ENCODE results near the gene CIITA. TPM values are rescaled to one million over a fixed set of nuclear protein-coding genes. Genes with fewer than 3 reads are reported as not detected.

Gene CIITA
- total RNA-seq, 1 experiment from 2014 or later: 0.26 TPM

- ChIA-PET POLR2A (interaction anchor here (1.3 kb wide), 1 partner anchor 97 kb away, joined by 3 read pairs; no protein-coding TSS in a partner anchor), CTCF (interaction anchor here (0.6 to 2.8 kb wide), 5 partner anchors 14 to 419 kb away, joined by 3 to 17 read pairs (median 3); partner anchors contain the start of gene SOCS1)
- H3K4me3 Mint-ChIP-seq: no peak overlapping the region
- ATAC-seq (no peak), DNase-seq (ENCODE audit: low spot score) (no peak)
- no peaks in the 10 kb centered on the region for H3K27me3 Mint-ChIP-seq (ENCODE audit: low read depth)
- peaks cover 9% of the 10 kb centered on the region for H3K4me1 Mint-ChIP-seq
- H3K36me3 Mint-ChIP-seq: peaks cover under 1% of the 10 kb centered on the region; the same call in 1 of the 2 replicates
- TF ChIP-seq ELF4 (CRISPR knock-in tag; IDR thresholded peaks at IDR 0.05; ENCODE audit: low read depth) (no peak), RORB (CRISPR knock-in tag; IDR thresholded peaks at IDR 0.05) (no peak), NFE2L1 (CRISPR knock-in tag; IDR thresholded peaks at IDR 0.05) (no peak), EMX1 (CRISPR knock-in tag; IDR thresholded peaks at IDR 0.05) (no peak), CREM (CRISPR knock-in tag; IDR thresholded peaks at IDR 0.05) (no peak), JUN (CRISPR knock-in tag; IDR thresholded peaks at IDR 0.05) (no peak), ESRRA (CRISPR knock-in tag; IDR thresholded peaks at IDR 0.05; ENCODE audit: borderline replicate concordance) (no peak), ATF1 (CRISPR knock-in tag; IDR thresholded peaks at IDR 0.05) (no peak), SP1 (CRISPR knock-in tag; conservative IDR thresholded peaks at IDR 0.05) (no peak), HMGA2 (CRISPR knock-in tag; IDR thresholded peaks at IDR 0.05) (no peak)
- TF ChIP-seq, protein P1, sequence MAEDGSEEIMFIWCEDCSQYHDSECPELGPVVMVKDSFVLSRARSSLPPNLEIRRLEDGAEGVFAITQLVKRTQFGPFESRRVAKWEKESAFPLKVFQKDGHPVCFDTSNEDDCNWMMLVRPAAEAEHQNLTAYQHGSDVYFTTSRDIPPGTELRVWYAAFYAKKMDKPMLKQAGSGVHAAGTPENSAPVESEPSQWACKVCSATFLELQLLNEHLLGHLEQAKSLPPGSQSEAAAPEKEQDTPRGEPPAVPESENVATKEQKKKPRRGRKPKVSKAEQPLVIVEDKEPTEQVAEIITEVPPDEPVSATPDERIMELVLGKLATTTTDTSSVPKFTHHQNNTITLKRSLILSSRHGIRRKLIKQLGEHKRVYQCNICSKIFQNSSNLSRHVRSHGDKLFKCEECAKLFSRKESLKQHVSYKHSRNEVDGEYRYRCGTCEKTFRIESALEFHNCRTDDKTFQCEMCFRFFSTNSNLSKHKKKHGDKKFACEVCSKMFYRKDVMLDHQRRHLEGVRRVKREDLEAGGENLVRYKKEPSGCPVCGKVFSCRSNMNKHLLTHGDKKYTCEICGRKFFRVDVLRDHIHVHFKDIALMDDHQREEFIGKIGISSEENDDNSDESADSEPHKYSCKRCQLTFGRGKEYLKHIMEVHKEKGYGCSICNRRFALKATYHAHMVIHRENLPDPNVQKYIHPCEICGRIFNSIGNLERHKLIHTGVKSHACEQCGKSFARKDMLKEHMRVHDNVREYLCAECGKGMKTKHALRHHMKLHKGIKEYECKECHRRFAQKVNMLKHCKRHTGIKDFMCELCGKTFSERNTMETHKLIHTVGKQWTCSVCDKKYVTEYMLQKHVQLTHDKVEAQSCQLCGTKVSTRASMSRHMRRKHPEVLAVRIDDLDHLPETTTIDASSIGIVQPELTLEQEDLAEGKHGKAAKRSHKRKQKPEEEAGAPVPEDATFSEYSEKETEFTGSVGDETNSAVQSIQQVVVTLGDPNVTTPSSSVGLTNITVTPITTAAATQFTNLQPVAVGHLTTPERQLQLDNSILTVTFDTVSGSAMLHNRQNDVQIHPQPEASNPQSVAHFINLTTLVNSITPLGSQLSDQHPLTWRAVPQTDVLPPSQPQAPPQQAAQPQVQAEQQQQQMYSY (CRISPR knock-in tag; IDR thresholded peaks at IDR 0.05): no peak
- no peak overlapping the region for H3K27ac Mint-ChIP-seq
- H3K9me3 Mint-ChIP-seq: no peaks in the 10 kb centered on the region
Observed at GRCh38 chr16:10967986-10968385, 91.0 kb downstream of the CIITA start.

- TF ChIP-seq, protein P2, sequence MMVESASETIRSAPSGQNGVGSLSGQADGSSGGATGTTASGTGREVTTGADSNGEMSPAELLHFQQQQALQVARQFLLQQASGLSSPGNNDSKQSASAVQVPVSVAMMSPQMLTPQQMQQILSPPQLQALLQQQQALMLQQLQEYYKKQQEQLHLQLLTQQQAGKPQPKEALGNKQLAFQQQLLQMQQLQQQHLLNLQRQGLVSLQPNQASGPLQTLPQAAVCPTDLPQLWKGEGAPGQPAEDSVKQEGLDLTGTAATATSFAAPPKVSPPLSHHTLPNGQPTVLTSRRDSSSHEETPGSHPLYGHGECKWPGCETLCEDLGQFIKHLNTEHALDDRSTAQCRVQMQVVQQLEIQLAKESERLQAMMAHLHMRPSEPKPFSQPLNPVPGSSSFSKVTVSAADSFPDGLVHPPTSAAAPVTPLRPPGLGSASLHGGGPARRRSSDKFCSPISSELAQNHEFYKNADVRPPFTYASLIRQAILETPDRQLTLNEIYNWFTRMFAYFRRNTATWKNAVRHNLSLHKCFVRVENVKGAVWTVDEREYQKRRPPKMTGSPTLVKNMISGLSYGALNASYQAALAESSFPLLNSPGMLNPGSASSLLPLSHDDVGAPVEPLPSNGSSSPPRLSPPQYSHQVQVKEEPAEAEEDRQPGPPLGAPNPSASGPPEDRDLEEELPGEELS (CRISPR knock-in tag; IDR thresholded peaks at IDR 0.05): no peak
- TF ChIP-seq ZNF121 (CRISPR knock-in tag; IDR thresholded peaks at IDR 0.05) (no peak), TCF7 (CRISPR knock-in tag; IDR thresholded peaks at IDR 0.05; ENCODE audit: low read depth) (no peak), NFATC4 (CRISPR knock-in tag; IDR thresholded peaks at IDR 0.05) (no peak), FOXJ3 (CRISPR knock-in tag; IDR thresholded peaks at IDR 0.05; ENCODE audit: borderline replicate concordance) (no peak), NR2C2 (CRISPR knock-in tag; IDR thresholded peaks at IDR 0.05) (no peak), EMX1 (CRISPR knock-in tag; IDR thresholded peaks at IDR 0.05) (no peak), PRRX2 (CRISPR knock-in tag; IDR thresholded peaks at IDR 0.05) (no peak), GTF2I (CRISPR knock-in tag; conservative IDR thresholded peaks at IDR 0.05) (no peak), ZNF138 (CRISPR knock-in tag; conservative IDR thresholded peaks at IDR 0.05) (no peak)
- TF ChIP-seq, protein P3, sequence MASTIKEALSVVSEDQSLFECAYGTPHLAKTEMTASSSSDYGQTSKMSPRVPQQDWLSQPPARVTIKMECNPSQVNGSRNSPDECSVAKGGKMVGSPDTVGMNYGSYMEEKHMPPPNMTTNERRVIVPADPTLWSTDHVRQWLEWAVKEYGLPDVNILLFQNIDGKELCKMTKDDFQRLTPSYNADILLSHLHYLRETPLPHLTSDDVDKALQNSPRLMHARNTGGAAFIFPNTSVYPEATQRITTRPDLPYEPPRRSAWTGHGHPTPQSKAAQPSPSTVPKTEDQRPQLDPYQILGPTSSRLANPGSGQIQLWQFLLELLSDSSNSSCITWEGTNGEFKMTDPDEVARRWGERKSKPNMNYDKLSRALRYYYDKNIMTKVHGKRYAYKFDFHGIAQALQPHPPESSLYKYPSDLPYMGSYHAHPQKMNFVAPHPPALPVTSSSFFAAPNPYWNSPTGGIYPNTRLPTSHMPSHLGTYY (CRISPR knock-in tag; IDR thresholded peaks at IDR 0.05): no peak
- TF ChIP-seq, protein P4, sequence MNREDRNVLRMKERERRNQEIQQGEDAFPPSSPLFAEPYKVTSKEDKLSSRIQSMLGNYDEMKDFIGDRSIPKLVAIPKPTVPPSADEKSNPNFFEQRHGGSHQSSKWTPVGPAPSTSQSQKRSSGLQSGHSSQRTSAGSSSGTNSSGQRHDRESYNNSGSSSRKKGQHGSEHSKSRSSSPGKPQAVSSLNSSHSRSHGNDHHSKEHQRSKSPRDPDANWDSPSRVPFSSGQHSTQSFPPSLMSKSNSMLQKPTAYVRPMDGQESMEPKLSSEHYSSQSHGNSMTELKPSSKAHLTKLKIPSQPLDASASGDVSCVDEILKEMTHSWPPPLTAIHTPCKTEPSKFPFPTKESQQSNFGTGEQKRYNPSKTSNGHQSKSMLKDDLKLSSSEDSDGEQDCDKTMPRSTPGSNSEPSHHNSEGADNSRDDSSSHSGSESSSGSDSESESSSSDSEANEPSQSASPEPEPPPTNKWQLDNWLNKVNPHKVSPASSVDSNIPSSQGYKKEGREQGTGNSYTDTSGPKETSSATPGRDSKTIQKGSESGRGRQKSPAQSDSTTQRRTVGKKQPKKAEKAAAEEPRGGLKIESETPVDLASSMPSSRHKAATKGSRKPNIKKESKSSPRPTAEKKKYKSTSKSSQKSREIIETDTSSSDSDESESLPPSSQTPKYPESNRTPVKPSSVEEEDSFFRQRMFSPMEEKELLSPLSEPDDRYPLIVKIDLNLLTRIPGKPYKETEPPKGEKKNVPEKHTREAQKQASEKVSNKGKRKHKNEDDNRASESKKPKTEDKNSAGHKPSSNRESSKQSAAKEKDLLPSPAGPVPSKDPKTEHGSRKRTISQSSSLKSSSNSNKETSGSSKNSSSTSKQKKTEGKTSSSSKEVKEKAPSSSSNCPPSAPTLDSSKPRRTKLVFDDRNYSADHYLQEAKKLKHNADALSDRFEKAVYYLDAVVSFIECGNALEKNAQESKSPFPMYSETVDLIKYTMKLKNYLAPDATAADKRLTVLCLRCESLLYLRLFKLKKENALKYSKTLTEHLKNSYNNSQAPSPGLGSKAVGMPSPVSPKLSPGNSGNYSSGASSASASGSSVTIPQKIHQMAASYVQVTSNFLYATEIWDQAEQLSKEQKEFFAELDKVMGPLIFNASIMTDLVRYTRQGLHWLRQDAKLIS (CRISPR knock-in tag; IDR thresholded peaks at IDR 0.05; ENCODE audit: borderline replicate concordance): no peak
- TF ChIP-seq, protein P5, sequence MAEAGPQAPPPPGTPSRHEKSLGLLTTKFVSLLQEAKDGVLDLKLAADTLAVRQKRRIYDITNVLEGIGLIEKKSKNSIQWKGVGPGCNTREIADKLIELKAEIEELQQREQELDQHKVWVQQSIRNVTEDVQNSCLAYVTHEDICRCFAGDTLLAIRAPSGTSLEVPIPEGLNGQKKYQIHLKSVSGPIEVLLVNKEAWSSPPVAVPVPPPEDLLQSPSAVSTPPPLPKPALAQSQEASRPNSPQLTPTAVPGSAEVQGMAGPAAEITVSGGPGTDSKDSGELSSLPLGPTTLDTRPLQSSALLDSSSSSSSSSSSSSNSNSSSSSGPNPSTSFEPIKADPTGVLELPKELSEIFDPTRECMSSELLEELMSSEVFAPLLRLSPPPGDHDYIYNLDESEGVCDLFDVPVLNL (CRISPR knock-in tag; IDR thresholded peaks at IDR 0.05; ENCODE audit: borderline replicate concordance, low read depth): no peak
- TF ChIP-seq, protein P6, sequence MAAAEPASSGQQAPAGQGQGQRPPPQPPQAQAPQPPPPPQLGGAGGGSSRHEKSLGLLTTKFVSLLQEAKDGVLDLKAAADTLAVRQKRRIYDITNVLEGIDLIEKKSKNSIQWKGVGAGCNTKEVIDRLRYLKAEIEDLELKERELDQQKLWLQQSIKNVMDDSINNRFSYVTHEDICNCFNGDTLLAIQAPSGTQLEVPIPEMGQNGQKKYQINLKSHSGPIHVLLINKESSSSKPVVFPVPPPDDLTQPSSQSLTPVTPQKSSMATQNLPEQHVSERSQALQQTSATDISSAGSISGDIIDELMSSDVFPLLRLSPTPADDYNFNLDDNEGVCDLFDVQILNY (CRISPR knock-in tag; IDR thresholded peaks at IDR 0.05): no peak
- Mint-ChIP-seq H3K27ac (peak overlapping the region; percentile 73; the same call in 1 of the 2 replicates), H3K27me3 (ENCODE audit: low read depth) (no peaks in the 10 kb centered on the region), H3K36me3 (no peaks in the 10 kb centered on the region; the same call in 1 of the 2 replicates), H3K4me1 (peaks cover 9% of the 10 kb centered on the region), H3K9me3 (no peaks in the 10 kb centered on the region), H3K4me3 (no peak overlapping the region)
- no peak for ATAC-seq
- POLR2A ChIA-PET: interaction anchor here (1.3 kb wide), 1 partner anchor 97 kb away, joined by 3 read pairs; no protein-coding TSS in a partner anchor
- no peak for DNase-seq (ENCODE audit: low spot score)
- CTCF ChIA-PET: interaction anchor here (0.6 to 2.8 kb wide), 5 partner anchors 15 to 418 kb away, joined by 3 to 17 read pairs (median 4); partner anchors contain the start of gene SOCS1
Observed at GRCh38 chr16:10968498-10968897, 91.5 kb downstream of the CIITA start.
